Measurements from ENCODE around the gene HEATR5B. TPM values are rescaled to one million over a fixed set of nuclear protein-coding genes. Genes with fewer than 3 reads are reported as not detected.

Gene HEATR5B
- total RNA-seq, 4 donors from 2014 or later: 29.9 to 33.7 (median 31.1) TPM

GRCh38 chr2:36976065-36976464, 108.1 kb downstream of the HEATR5B start:
- H3K4me3 ChIP-seq (ENCODE audit: low read depth, poor library complexity, severe bottlenecking): no peak overlapping the region
- intact Hi-C loops (cut with DNase I; ENCODE audit: low total_unique reads): no loop called here
- TF ChIP-seq CTCF (IDR thresholded peaks at IDR 0.05): no peak
- no peak for TF ChIP-seq POLR2A (IDR thresholded peaks at IDR 0.05)

GRCh38 chr2:36975306-36975705, 108.9 kb downstream of the HEATR5B start:
- intact Hi-C loops (cut with DNase I; ENCODE audit: low total_unique reads): no loop called here
- no peak for DNase-seq (ENCODE audit: low spot score in 2 of 2)
- WGBS, 2 donors: 92 to 94% methylated on average over 8 of the region's 8 CpGs

More at GRCh38 chr2:36976065-36976464, 108.1 kb downstream of the HEATR5B start:
- DNase-seq (ENCODE audit: low spot score in 2 of 2): no peak
- WGBS, 2 donors: 74 to 87% methylated on average over 2 of the region's 2 CpGs

GRCh38 chr2:36973320-36973719, 110.9 kb downstream of the HEATR5B start:
- WGBS, 2 donors: 61 to 66% methylated on average over 2 of the region's 2 CpGs
- TF ChIP-seq POLR2A (IDR thresholded peaks at IDR 0.05) (no peak), CTCF (IDR thresholded peaks at IDR 0.05) (no peak)
- no peak overlapping the region for H3K4me3 ChIP-seq (ENCODE audit: low read depth, poor library complexity, severe bottlenecking)
- intact Hi-C loops (cut with DNase I; ENCODE audit: low total_unique reads): loop anchor here (5.0 kb wide), 1 partner anchor 1209 kb away; no protein-coding TSS in a partner anchor
- no peak for DNase-seq (ENCODE audit: low spot score in 2 of 2)

More at GRCh38 chr2:36975306-36975705, 108.9 kb downstream of the HEATR5B start:
- no peak for TF ChIP-seq POLR2A (IDR thresholded peaks at IDR 0.05)
- no peak for TF ChIP-seq CTCF (IDR thresholded peaks at IDR 0.05)
- no peak overlapping the region for H3K4me3 ChIP-seq (ENCODE audit: low read depth, poor library complexity, severe bottlenecking)

GRCh38 chr2:36971990-36972389, 112.2 kb downstream of the HEATR5B start:
- intact Hi-C loops (cut with DNase I; ENCODE audit: low total_unique reads): loop anchor here (5.0 kb wide), 1 partner anchor 1210 kb away; no protein-coding TSS in a partner anchor
- TF ChIP-seq CTCF (IDR thresholded peaks at IDR 0.05) (no peak), POLR2A (IDR thresholded peaks at IDR 0.05) (no peak)
- no peak for DNase-seq (ENCODE audit: low spot score in 2 of 2)
- H3K4me3 ChIP-seq (ENCODE audit: low read depth, poor library complexity, severe bottlenecking): no peak overlapping the region

GRCh38 chr2:36967236-36967876, 116.8 kb downstream of the HEATR5B start:
- no peak for DNase-seq (ENCODE audit: low spot score in 2 of 2)
- TF ChIP-seq CTCF (IDR thresholded peaks at IDR 0.05): no peak
- TF ChIP-seq POLR2A (IDR thresholded peaks at IDR 0.05): no peak
- peak overlapping the region; percentile 55 for H3K4me3 ChIP-seq (ENCODE audit: low read depth, poor library complexity, severe bottlenecking)
- intact Hi-C loops (cut with DNase I; ENCODE audit: low total_unique reads): no loop called here
- WGBS, 2 donors: 20 to 24% methylated on average over 15 of the region's 15 CpGs

Data from lower leg skin (tissue), 4 donors.